Body of pancreas (tissue), 4 donors: ENCODE measurements around the gene ZNF346.

Source experiments
- CTCF ChIP-seq, 7 experiments: fragments of 450-650 bp in 4 of 7; fragments of 200-600 bp in 3 of 7; sonication (generic) in 3 of 7; IDR thresholded peaks; one replicate each; pipeline ENCODE4 v1.5.1; 2016 to 2019; ENCODE audit warnings: antibody characterized with exemption in 7 of 7
- POLR2A ChIP-seq, 3 donors: fragments of 450-650 bp; IDR thresholded peaks; one replicate each; pipeline ENCODE4 v1.6.1; 2016; ENCODE audit warnings: antibody characterized with exemption in 3 of 3, mild to moderate bottlenecking in 2 of 3

- TF ChIP-seq CTCF (IDR thresholded peaks at IDR 0.05), result peak; percentile 19 to 59 (median 48)
- no peak for TF ChIP-seq POLR2A (IDR thresholded peaks at IDR 0.05)
Observed at GRCh38 chr5:177005619-177006264, 16.8 kb upstream of the ZNF346 start.
